IPS-20b (cell line): Measurements from ENCODE around the gene TBL2.

Experiments used
- H3K27ac ChIP-seq: one replicate; pipeline ENCODE4 v1.5.1; 2013; ENCODE audit warnings: low read length
- H3K27me3 ChIP-seq: 2 replicates; pipeline ENCODE4 v1.6.1; 2013; ENCODE audit warnings: mild to moderate bottlenecking, low read length, inconsistent platforms; ENCODE audit not compliant: insufficient read depth
- H3K36me3 ChIP-seq: 2 replicates; pipeline ENCODE4 v1.6.1; 2013; ENCODE audit warnings: low read depth, mild to moderate bottlenecking, inconsistent platforms, low read length, moderate library complexity; ENCODE audit not compliant: insufficient read depth
- H3K4me1 ChIP-seq: 2 replicates; pipeline ENCODE4 v1.6.1; 2013; ENCODE audit warnings: mild to moderate bottlenecking, control low read depth, inconsistent platforms, low read length, moderate library complexity; ENCODE audit not compliant: insufficient read depth
- H3K4me3 ChIP-seq: 2 replicates; pipeline ENCODE4 v1.5.1; 2013; ENCODE audit warnings: mild to moderate bottlenecking, low read length, inconsistent platforms
- H3K9ac ChIP-seq: 2 replicates; pipeline ENCODE4 v1.6.1; 2013; ENCODE audit warnings: low read depth, mild to moderate bottlenecking, inconsistent platforms, low read length, moderate library complexity
- H3K9me3 ChIP-seq: 2 replicates; pipeline ENCODE4 v1.6.1; 2013; ENCODE audit warnings: mild to moderate bottlenecking, low read depth, low read length, inconsistent platforms; ENCODE audit not compliant: insufficient read depth

The TBL2 gene

DNA sequence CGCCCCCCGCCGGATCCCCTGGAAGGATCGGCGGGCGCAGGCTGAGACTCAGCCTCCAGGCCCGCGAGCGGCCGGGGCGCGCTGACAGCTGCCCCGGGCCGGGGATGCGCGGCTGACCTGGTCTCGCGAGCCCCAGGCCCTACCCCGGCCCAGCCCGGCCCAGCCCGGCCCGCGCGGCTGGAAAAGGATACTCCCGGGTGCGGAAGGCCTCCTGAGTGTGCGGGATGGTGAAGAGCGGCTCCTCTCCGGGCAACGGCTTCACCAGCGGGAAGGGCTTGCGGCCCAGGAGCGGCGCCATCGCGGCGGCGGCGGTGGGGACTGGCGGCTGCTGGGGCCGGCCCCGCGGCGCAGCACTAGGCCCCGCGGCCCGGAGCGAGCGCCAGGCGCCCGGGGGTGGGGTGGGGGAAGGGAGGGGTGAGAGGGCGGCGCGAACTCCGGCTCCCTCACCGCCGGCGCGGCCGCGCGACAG is 56.7 kb downstream of the TBL2 start:
- Histone ChIP-seq H3K36me3 (peaks cover 35% of the 10 kb centered on the region), H3K9ac (peak overlapping the region; percentile 89; the same call in 1 of the 2 replicates), H3K9me3 (no peaks in the 10 kb centered on the region), H3K4me3 (peak overlapping the region; percentile 82; the same call in 1 of the 2 replicates), H3K27ac (peak overlapping the region; percentile 84), H3K4me1 (peaks cover 12% of the 10 kb centered on the region; the same call in 1 of the 2 replicates), H3K27me3 (no peaks in the 10 kb centered on the region)

DNA sequence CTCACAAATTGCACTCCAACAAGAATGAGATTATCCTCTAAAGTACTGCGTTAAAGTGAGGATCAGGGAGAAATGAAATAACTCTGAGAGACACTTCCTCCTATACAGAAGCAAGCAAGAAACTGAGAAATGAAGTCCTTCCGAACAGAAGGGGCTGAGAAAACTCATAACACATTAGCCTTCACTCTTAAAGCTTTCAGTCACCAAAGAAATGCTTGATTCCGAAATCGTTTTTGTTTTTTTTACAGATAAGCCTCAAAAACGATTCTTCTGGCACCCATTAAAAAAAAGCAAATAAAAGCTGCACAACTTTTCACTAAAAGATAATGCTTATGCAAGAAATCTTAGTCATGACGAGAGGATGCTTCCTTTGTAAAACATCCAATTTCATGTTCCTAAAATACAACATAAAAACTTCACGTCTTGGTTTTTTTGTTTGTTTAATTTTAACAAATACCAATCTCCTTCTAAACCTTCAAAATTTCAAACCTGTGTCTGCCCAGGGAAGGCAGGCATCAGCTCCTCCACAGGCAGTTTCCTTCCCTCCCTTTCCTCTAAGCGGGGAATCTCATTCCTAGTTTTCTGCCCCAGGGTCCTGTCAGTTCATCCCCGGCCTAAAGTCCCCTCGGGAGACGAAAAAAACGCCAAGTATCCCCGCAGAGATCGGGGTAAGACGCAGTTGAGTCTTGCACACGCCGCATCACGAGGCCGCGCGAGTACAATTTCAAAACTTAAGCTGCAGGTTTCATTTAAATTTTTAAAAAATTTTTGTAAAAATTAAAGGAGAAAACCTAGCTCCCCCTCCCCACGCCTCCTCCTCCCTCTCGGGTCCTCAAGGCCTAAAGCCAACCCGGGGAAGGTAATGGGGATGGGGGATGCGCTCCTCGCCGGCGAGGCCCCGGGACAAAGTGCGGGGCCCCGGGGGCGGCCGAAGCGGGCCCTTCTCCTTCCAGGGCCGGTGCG is 57.4 kb downstream of the TBL2 start:
- H3K9ac ChIP-seq = peak overlapping the region; percentile 89; the same call in 1 of the 2 replicates
- peaks cover 12% of the 10 kb centered on the region; the same call in 1 of the 2 replicates for H3K4me1 ChIP-seq

DNA sequence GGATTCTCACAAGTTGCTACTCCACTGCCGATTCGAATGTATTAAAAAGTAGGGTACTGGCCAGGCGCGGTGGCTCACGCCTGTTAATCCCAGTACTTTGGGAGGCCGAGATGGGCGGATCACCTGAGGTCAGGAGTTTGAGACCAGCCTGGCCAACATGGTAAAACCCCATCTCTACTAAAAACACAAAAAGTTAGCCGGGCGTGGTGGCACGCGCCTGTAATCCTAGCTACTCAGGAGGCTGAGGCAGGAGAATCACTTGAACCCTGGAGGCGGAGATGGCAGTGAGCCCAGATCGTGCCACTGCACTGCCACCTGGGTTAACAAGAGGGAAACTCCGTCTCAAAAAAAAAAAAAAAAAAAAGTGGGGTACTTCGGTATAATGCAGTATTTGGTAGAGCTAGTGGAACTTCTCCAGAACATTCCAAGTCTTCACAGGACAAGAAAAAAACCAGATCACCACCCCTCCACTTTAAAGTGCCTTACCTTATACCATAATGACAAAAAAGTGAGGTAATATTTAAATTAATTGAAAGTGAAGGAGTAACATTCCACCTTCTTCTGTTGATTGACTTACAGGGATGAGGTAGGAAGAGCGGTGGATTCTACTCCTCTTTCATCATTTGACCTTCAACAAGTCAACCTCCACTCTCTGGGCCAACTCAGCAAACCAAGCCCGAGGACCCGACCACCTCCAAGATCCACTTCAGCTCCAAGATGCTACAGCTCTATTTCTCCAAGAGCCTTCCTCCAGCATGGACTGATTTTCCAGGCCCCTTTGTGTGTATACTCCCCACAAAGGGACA is 58.3 kb downstream of the TBL2 start:
- Histone ChIP-seq H3K4me3 (peak overlapping the region; percentile 82), H3K9ac (peak overlapping the region; percentile 89; the same call in 1 of the 2 replicates), H3K27me3 (no peaks in the 10 kb centered on the region), H3K36me3 (peaks cover 51% of the 10 kb centered on the region), H3K9me3 (no peaks in the 10 kb centered on the region), H3K27ac (no peak overlapping the region), H3K4me1 (peaks cover 12% of the 10 kb centered on the region; the same call in 1 of the 2 replicates)

More for the DNA sequence above, 57.4 kb downstream of the TBL2 start:
- H3K36me3 ChIP-seq = peaks cover 42% of the 10 kb centered on the region
- H3K9me3 ChIP-seq = no peaks in the 10 kb centered on the region
- H3K27me3 ChIP-seq = no peaks in the 10 kb centered on the region
- H3K27ac ChIP-seq = peak overlapping the region; percentile 84
- H3K4me3 ChIP-seq = peak overlapping the region; percentile 82

DNA sequence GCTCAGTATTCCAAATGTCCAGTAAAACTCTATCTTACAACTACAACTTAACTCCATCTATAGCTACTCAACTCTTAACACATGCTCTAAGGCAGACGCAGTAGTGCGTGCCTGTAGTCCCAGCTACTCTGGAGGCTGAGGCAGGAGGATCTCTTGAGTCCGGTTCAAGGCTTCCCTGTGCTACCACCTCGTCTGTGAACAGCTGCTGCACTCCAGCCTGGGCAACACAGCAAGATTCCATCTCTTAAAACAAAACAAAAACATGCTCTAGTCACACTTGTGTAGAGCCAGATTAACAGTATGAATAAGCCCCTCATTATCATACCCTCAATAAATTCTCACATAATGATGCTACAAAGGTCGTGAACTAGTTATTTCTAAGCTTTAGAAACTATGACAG is 59.9 kb downstream of the TBL2 start:
- Histone ChIP-seq H3K4me1 (peaks cover 12% of the 10 kb centered on the region; the same call in 1 of the 2 replicates), H3K36me3 (peaks cover 67% of the 10 kb centered on the region), H3K27ac (no peak overlapping the region), H3K27me3 (no peaks in the 10 kb centered on the region), H3K9ac (no peak overlapping the region), H3K9me3 (no peaks in the 10 kb centered on the region), H3K4me3 (peak overlapping the region; percentile 82; the same call in 1 of the 2 replicates)
